HG03565 (cell line): ENCODE results near the gene POLE4.

Source experiments
- ATAC-seq: cut with Tn5 transposase; IDR thresholded peaks from one replicate; pipeline ENCODE4 v1.9.1; 2021; ENCODE audit warnings: mild to moderate bottlenecking, moderate library complexity; ENCODE audit not compliant: unreplicated experiment

Gene POLE4

GRCh38 chr2:74958274-74959105 lies at the start of gene POLE4:
Gene POLE4 (plus strand): TSS chr2:74958643. CDS start chr2:74958680, 37 bp downstream.
- peak; percentile 82 for ATAC-seq

- no peak for ATAC-seq
These were observed 49.5 kb upstream of the POLE4 start for GRCh38 chr2:74908748-74909444.

GRCh38 chr2:74910245-74910644 lies 48.2 kb upstream of the POLE4 start:
- no peak for ATAC-seq

GRCh38 chr2:74911061-74911460 lies 47.4 kb upstream of the POLE4 start:
- no peak for ATAC-seq

GRCh38 chr2:74915743-74916142 lies 42.7 kb upstream of the POLE4 start:
- ATAC-seq = no peak

GRCh38 chr2:74916394-74916793 lies 42.0 kb upstream of the POLE4 start:
- ATAC-seq = no peak

- no peak for ATAC-seq
These were observed 40.5 kb upstream of the POLE4 start for GRCh38 chr2:74917702-74918619.

- ATAC-seq = peak; percentile 61
These were observed 38.6 kb upstream of the POLE4 start for GRCh38 chr2:74919827-74920226.

- ATAC-seq = no peak
These were observed 37.2 kb upstream of the POLE4 start for GRCh38 chr2:74921236-74921736.

GRCh38 chr2:74922592-74923227 lies 35.7 kb upstream of the POLE4 start:
- no peak for ATAC-seq

GRCh38 chr2:74924463-74925265 lies 33.8 kb upstream of the POLE4 start:
- ATAC-seq = no peak

GRCh38 chr2:74925361-74925786 lies 33.1 kb upstream of the POLE4 start:
- no peak for ATAC-seq

- no peak for ATAC-seq
These were observed 30.8 kb upstream of the POLE4 start for GRCh38 chr2:74927621-74928020.

- no peak for ATAC-seq
These were observed 27.5 kb upstream of the POLE4 start for GRCh38 chr2:74930811-74931486.

GRCh38 chr2:74931940-74932339 lies 26.5 kb upstream of the POLE4 start:
- ATAC-seq = no peak

GRCh38 chr2:74935975-74936391 lies 22.5 kb upstream of the POLE4 start:
- ATAC-seq = no peak

- ATAC-seq = no peak
These were observed 21.1 kb upstream of the POLE4 start for GRCh38 chr2:74937221-74937880.

- ATAC-seq = no peak
These were observed 20.2 kb upstream of the POLE4 start for GRCh38 chr2:74938264-74938663.
